Measurements from ENCODE around the gene LZTS2. TPM values are rescaled to one million over a fixed set of nuclear protein-coding genes. Genes with fewer than 3 reads are reported as not detected.

LZTS2 gene
- total and polyA plus RNA-seq, 9 donors = 35.6 to 72.0 (median 62.9) TPM

DNA sequence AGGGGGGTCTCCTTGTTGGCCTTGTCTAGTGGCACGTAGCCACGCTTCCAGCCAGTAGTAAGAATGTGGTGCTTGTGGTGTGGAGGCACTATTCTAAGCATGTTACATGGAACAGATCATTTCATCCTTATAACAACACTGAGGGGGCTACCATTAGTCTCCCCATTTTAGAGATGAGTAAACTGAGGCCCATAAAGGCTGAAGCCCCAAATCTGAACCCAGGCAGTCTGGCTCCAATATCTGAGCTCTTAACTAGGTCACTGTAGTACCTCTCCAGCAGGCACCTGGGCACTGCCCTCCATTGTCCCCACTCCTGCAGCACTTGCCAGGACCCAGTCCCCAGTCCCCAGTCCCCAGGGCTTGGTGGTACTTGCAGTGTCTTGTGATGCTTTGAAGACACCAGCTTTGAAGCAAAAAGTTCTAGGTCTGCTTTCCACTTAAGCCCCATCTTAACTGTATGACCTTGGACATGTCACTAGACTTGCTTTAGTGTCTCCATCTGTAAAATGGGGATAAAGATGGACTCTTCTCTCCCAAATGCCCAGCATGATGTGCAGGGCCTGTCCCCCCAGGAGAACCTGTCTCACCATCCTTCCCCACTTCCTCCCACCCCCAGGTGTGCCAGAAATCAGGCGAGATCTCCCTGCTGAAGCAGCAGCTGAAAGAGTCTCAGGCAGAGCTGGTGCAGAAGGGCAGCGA is 6.4 kb downstream of the LZTS2 start:
- Histone ChIP-seq H3K36me3 (ENCODE audit: control insufficient read depth, insufficient read depth, low read length) (peaks cover 56% of the 10 kb centered on the region), H3K9me3 (replicated peaks; ENCODE audit: control insufficient read depth, low read depth, low read length) (no peaks in the 10 kb centered on the region), H3K27ac (ENCODE audit: low read length) (peak overlapping the region; percentile 81), H3K4me1 (ENCODE audit: control insufficient read depth, insufficient read depth, low read length) (peaks cover 73% of the 10 kb centered on the region), H3K27me3 (ENCODE audit: control insufficient read depth, insufficient read depth, low read length) (no peaks in the 10 kb centered on the region), H3K4me3 (ENCODE audit: low read length) (no peak overlapping the region)
- DNase-seq = no peak
- 64% methylated on average over 1 of the region's 4 CpGs for WGBS (ENCODE audit: insufficient coverage)

DNA sequence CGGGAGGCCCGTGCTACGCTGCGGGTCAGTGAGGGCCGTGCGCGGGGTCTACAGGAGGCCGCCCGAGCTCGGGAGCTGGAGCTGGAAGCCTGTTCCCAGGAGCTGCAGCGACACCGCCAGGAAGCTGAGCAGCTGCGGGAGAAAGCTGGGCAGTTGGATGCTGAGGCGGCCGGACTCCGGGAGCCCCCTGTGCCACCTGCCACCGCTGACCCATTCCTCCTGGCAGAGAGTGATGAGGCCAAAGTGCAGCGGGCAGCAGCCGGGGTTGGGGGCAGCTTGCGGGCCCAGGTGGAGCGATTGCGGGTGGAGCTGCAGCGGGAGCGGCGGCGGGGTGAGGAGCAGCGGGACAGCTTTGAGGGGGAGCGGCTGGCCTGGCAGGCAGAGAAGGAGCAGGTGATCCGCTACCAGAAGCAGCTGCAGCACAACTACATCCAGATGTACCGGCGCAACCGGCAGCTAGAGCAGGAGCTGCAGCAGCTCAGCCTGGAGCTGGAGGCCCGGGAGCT is 7.0 kb downstream of the LZTS2 start:
- peaks cover 68% of the 10 kb centered on the region for H3K4me1 ChIP-seq (ENCODE audit: control insufficient read depth, insufficient read depth, low read length)

DNA sequence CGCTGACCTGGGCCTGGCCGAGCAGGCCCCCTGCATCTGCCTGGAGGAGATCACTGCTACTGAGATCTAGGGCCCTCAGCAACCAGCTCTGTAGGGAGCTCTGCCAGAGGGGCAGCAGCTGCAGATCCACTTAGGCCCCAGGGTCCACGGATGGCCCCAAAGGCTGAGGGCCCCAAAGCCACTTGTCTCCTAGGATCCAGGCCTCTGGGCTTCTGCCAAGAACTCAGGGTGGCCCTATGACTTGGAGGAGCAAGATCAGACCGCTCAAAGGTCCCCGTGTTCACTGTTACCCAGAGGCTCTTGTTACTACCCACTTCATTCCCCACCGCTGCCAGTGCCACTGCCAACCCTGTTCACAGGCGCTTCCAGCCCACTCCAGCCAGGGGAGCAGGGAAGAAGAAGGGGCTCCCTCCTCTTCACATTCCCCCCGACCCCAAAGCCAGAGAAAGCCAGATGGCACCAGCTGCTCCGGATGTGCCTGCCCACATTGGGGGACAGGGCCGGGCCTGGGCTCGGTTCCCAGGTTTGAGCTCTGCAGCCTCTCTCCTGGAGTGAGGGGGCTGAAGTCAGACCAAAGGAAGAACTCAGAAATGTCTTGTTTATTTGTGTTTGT is 7.6 kb downstream of the LZTS2 start:
- peaks cover 68% of the 10 kb centered on the region for H3K4me1 ChIP-seq (ENCODE audit: control insufficient read depth, insufficient read depth, low read length)
- H3K36me3 ChIP-seq (ENCODE audit: control insufficient read depth, insufficient read depth, low read length) = peaks cover 54% of the 10 kb centered on the region
- peak overlapping the region; percentile 81 for H3K27ac ChIP-seq (ENCODE audit: low read length)
- no peaks in the 10 kb centered on the region for H3K9me3 ChIP-seq (replicated peaks; ENCODE audit: control insufficient read depth, low read depth, low read length)
- peak; percentile 69 for DNase-seq
- no peaks in the 10 kb centered on the region for H3K27me3 ChIP-seq (ENCODE audit: control insufficient read depth, insufficient read depth, low read length)
- WGBS (ENCODE audit: insufficient coverage) = 40% methylated on average over 7 of the region's 11 CpGs
- H3K4me3 ChIP-seq (ENCODE audit: low read length) = no peak overlapping the region

More for the DNA sequence above, 7.0 kb downstream of the LZTS2 start:
- 31% methylated on average over 33 of the region's 33 CpGs for WGBS (ENCODE audit: insufficient coverage)
- DNase-seq = peak; percentile 83
- H3K9me3 ChIP-seq (replicated peaks; ENCODE audit: control insufficient read depth, low read depth, low read length) = no peaks in the 10 kb centered on the region
- H3K36me3 ChIP-seq (ENCODE audit: control insufficient read depth, insufficient read depth, low read length) = peaks cover 56% of the 10 kb centered on the region
- H3K4me3 ChIP-seq (ENCODE audit: low read length) = no peak overlapping the region
- H3K27me3 ChIP-seq (ENCODE audit: control insufficient read depth, insufficient read depth, low read length) = no peaks in the 10 kb centered on the region
- H3K27ac ChIP-seq (ENCODE audit: low read length) = peak overlapping the region; percentile 81

DNA sequence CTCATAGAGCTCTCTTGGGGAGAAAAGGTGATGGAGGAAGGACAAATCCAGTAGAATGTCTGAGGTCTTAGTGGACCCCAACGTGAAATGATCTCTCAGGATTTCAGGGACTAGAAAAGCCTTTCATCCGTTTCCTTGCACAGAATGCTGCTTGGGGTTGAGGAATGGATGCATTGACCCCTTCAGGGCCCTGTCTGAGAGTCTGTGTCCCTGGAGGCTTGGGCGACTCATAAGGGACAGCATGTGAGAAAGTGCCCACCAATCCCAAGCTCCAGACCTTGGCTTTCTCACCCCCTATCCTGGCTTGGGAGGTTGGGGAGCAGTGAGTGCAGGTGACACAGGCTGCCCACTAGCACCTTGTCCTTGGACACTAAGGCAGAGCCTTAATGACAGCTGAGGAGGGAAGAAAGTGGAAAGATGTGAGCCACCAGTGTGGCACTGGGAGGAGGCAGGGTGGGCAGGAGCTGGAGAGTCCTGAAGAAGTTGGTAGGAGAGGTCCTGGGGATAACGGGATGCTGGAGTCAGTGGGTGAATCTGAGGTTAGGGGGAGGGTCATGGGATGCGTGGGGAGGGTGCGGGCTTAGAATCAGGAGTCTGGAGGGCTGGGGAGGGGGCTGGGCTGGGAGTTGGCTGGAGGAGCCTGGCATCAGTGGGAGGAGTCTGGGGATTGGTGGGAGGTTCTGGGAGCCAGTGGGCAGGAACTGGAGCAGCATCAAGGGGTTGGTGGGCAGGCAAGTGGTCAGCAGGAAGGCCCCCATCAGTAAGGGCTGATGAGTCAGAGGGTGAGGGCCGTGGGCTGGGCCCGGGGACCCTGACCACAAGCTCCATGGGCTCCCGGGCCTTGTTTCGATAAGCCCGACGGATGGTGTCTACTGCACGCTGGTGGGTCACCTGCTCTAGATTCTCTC is 8.6 kb downstream of the LZTS2 start:
- peaks cover 68% of the 10 kb centered on the region for H3K4me1 ChIP-seq (ENCODE audit: control insufficient read depth, insufficient read depth, low read length)
- H3K27ac ChIP-seq (ENCODE audit: low read length) = no peak overlapping the region
- H3K9me3 ChIP-seq (replicated peaks; ENCODE audit: control insufficient read depth, low read depth, low read length) = no peaks in the 10 kb centered on the region
- H3K4me3 ChIP-seq (ENCODE audit: low read length) = no peak overlapping the region
- peaks cover 44% of the 10 kb centered on the region for H3K36me3 ChIP-seq (ENCODE audit: control insufficient read depth, insufficient read depth, low read length)
- H3K27me3 ChIP-seq (ENCODE audit: control insufficient read depth, insufficient read depth, low read length) = no peaks in the 10 kb centered on the region
- no peak for DNase-seq
- WGBS (ENCODE audit: insufficient coverage) = 52% methylated on average over 9 of the region's 13 CpGs

DNA sequence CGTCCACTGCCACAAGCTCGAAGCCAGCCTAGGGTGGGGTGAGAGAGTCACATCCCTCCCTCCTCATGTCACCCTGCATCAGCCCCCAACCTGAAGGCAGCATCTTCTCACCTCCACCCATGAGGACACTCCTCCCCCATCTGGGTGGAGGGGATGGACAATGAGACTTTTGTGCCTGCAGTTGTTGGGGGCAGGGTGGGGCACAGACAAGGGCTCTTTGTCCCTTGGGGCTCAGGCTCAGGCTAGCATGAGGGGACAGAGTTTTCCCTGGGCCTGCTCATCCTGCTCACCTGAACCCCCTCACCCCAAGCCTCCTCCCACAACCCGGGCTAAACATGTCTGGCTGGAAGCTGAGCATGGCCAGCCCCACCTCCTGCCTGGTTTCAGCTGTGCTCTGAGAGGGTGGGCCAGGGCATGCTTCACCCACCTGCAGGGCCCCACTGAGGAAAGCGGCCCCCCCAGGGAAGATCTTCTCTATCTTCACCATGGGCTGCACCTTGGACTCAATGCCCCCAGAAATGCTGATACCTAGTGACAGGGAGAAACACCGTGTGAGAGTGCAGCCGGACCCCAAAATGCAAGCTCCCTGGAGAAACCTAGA is 9.3 kb downstream of the LZTS2 start:
- Histone ChIP-seq H3K4me3 (ENCODE audit: low read length) (no peak overlapping the region), H3K9me3 (replicated peaks; ENCODE audit: control insufficient read depth, low read depth, low read length) (no peaks in the 10 kb centered on the region), H3K4me1 (ENCODE audit: control insufficient read depth, insufficient read depth, low read length) (peaks cover 66% of the 10 kb centered on the region), H3K27me3 (ENCODE audit: control insufficient read depth, insufficient read depth, low read length) (no peaks in the 10 kb centered on the region), H3K36me3 (ENCODE audit: control insufficient read depth, insufficient read depth, low read length) (peaks cover 37% of the 10 kb centered on the region), H3K27ac (ENCODE audit: low read length) (no peak overlapping the region)
- 77% methylated on average over 4 of the region's 6 CpGs for WGBS (ENCODE audit: insufficient coverage)
- no peak for DNase-seq

DNA sequence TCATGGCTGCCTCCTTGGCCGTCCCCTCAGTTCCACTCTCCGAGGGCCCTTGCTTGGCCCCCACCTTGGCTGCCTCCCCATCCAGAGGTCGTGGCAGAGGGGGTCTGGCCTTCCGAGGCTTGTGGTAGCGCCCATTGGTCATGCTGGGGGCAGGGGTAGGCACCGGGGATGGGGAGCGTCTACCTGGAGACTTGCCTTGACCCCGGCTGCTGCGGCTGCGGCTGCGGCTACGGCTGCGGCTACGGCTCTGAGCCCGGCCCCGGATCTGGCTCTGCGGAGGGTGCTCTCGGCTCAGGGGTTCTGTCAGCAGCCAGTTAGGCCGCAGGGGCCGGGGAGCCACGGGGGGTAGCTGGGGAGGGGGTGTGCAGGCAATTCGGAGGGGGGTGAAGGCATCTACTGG is 10.7 kb downstream of the LZTS2 start:
- DNase-seq = no peak
- no peak overlapping the region for H3K27ac ChIP-seq (ENCODE audit: low read length)
- H3K27me3 ChIP-seq (ENCODE audit: control insufficient read depth, insufficient read depth, low read length) = no peaks in the 10 kb centered on the region
- peaks cover 23% of the 10 kb centered on the region for H3K36me3 ChIP-seq (ENCODE audit: control insufficient read depth, insufficient read depth, low read length)
- 92% methylated on average over 13 of the region's 22 CpGs for WGBS (ENCODE audit: insufficient coverage)
- H3K9me3 ChIP-seq (replicated peaks; ENCODE audit: control insufficient read depth, low read depth, low read length) = no peaks in the 10 kb centered on the region
- peaks cover 61% of the 10 kb centered on the region for H3K4me1 ChIP-seq (ENCODE audit: control insufficient read depth, insufficient read depth, low read length)
- H3K4me3 ChIP-seq (ENCODE audit: low read length) = no peak overlapping the region

DNA sequence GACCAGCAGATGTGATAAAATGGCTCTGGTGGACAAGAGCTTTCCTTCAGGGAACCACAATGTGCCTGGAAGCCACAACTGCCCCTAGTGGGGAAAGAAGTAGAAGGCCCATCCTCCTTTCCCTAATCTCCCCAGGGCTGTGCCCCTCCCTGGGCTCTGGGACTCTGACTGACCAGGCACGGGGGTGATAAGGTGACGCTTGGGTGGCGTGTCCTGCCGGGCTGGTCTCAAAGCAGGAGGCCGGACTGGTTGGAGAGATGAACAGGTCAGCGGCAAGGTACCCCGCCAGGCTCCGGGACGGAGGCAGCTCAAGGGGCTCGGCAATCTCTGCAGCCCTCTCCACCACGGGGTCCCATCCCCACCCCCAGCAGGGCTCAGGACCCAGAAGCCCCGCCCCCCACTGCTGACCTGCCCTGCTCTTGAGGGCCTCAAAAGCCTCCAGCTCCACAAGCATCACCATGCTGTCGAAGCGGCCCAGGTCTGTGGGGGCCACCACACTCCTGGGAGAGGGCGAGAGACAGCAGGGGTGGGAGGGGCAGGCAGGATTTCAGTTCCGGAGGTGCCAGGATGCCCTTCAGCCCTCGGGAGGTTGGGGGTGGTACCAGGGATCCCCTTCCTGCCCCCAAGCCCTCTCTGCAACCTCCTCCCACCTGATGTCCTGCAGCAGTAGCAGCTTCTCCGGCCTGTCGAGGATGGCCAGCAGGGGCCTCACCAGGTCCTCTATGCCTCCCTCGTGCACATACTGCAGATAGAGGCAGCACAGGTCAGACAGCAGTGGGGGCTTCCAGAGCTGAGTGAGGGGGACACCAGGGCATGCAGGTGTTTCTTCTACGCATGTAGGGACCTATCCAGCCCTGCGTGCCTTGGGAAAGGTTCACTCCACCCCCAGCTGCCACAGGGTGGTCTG is 12.2 kb downstream of the LZTS2 start:
- no peak for DNase-seq
- no peak overlapping the region for H3K27ac ChIP-seq (ENCODE audit: low read length)
- H3K27me3 ChIP-seq (ENCODE audit: control insufficient read depth, insufficient read depth, low read length) = peaks cover 5% of the 10 kb centered on the region
- H3K36me3 ChIP-seq (ENCODE audit: control insufficient read depth, insufficient read depth, low read length) = peaks cover 9% of the 10 kb centered on the region
- WGBS (ENCODE audit: insufficient coverage) = 62% methylated on average over 13 of the region's 22 CpGs
- no peak overlapping the region for H3K4me3 ChIP-seq (ENCODE audit: low read length)
- no peaks in the 10 kb centered on the region for H3K9me3 ChIP-seq (replicated peaks; ENCODE audit: control insufficient read depth, low read depth, low read length)
- H3K4me1 ChIP-seq (ENCODE audit: control insufficient read depth, insufficient read depth, low read length) = peaks cover 48% of the 10 kb centered on the region

DNA sequence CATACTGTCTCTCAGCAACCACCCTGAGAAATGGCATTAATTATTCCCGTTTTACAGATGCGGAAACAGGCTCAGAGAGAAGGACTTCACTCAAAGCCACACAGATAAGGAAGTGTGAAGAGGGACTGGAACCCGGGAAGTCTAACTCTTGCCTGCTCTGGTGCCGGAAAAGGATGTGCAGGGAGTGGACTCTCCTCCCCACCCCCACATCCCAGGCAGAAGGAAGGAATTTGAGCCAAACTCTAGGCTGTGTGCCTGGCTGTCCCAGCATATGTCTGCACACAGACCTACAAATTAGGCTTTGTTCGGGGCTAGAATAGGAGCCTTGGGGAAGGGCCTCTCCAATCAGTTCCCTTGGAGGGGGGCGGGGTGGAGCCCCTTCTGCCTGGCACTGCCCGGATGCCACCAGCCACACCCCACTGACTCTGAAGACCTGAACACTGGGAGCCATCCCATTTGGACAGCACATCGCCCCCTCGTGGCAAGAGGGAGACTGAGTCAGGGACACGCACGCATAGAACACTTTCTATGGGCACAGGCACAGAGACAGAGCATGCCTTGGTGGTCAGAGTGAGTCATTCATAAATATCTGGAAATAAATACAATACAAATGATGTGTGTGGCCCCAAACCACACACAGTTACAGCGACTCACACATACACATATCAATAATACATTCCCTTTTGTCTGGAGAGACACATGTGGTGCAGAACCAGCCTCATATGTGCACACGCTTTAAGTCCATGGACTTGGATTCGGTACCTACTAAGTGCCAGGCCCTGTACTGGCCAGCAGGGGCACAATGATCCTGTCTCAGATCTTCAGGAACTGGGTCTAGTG is 13.1 kb downstream of the LZTS2 start:
- WGBS (ENCODE audit: insufficient coverage) = 13% methylated on average over 8 of the region's 14 CpGs
- DNase-seq = peak; percentile 92
- no peaks in the 10 kb centered on the region for H3K36me3 ChIP-seq (ENCODE audit: control insufficient read depth, insufficient read depth, low read length)
- no peak overlapping the region for H3K4me3 ChIP-seq (ENCODE audit: low read length)
- no peaks in the 10 kb centered on the region for H3K9me3 ChIP-seq (replicated peaks; ENCODE audit: control insufficient read depth, low read depth, low read length)
- H3K4me1 ChIP-seq (ENCODE audit: control insufficient read depth, insufficient read depth, low read length) = peaks cover 39% of the 10 kb centered on the region
- no peak overlapping the region for H3K27ac ChIP-seq (ENCODE audit: low read length)
- H3K27me3 ChIP-seq (ENCODE audit: control insufficient read depth, insufficient read depth, low read length) = peaks cover 12% of the 10 kb centered on the region
